MV-4-11 (cell line): Measurements from ENCODE around the gene DIAPH2.
"Not testable (repeated sequence)": the region's sequence is repeated elsewhere in the genome, so short reads cannot be mapped to it uniquely, and the experiment has no call there.

Experiments
- DNase-seq: peaks from one replicate; lab custom pipeline; 2025; lab: John Stamatoyannopoulos, UW

Gene DIAPH2

GRCh38 chrX:96833333-96833732 lies 148.7 kb downstream of the DIAPH2 start:
- no peak for DNase-seq

DNA sequence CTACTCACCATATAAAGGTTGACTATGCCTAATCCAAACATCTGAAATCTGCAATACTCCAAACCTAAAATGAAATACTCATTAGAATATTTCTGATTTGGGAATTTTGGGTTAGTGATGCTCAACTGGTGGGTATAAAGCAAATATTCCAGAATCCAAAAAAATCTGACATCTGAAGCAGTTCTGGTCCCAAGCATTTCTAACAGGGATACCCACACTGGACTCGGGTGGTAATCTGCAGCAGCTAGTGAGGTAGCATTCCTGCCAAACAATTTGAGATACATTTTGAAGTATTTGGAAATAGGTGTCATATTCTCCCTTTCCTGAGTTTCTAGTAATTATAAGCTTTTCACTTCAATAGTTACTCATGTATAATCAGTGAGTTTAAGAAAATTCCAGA lies 149.5 kb downstream of the DIAPH2 start:
- no peak for DNase-seq

GRCh38 chrX:96835660-96836289 lies 151.1 kb downstream of the DIAPH2 start:
- no peak for DNase-seq

DNA sequence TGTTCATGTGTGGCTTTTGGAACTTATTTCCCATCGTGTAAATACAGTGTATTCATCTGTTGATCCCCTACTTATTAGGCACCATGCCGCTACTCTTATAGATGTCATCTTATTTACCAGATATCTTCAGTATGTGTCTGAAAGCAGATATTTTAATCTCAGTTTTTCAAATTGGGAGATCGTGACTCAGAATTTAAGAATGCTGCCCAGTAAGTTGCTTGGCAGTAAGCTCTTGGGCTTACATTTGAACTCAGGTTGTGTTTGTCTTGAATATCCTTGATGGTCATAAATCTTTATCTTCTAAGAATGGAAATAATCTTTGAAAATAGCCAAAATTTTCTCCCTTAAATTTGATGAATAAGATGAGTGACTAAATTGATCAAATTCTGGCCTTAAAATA lies 153.2 kb downstream of the DIAPH2 start:
- no peak for DNase-seq

DNA sequence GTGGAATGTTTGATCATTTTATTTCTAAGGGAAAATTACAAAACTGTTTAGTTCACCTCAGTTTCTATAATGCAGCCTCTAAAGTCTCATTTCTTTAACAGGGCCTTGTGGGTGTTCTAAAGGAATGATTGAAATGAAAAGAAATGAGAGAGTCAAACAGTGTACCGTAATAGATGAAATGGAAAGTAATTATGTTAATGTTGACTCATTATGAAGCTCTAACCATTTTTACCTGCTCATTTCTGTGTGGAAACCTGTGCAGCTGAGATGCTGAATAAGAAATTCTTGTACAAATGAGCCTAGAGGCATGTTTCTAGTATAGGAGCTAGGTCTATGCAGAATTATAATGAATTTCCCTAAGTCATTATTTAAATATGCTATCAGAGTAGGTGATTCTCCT lies 153.9 kb downstream of the DIAPH2 start:
- no peak for DNase-seq

GRCh38 chrX:96841325-96841724 lies 156.7 kb downstream of the DIAPH2 start:
- DNase-seq, result no peak

DNA sequence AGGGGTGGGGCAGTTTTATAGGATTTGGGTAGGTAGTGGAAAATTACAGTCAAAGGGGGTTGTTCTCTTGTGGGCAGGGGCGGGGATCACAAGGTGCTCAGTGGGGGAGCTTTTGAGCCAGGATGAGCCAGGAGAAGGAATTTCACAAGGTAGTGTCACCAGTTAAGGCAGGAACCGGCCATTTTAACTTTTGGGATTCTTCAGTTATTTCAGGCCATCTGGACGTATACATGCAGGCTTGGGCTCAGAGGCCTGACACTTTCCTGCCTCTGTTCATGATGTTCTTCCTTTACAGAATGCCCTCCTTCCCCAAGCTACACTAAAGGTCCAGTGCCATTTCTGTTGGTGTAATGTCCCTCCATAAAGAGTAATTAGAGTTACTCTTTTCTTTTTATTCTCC lies 157.2 kb downstream of the DIAPH2 start:
- DNase-seq, result not testable (repeated sequence)

DNA sequence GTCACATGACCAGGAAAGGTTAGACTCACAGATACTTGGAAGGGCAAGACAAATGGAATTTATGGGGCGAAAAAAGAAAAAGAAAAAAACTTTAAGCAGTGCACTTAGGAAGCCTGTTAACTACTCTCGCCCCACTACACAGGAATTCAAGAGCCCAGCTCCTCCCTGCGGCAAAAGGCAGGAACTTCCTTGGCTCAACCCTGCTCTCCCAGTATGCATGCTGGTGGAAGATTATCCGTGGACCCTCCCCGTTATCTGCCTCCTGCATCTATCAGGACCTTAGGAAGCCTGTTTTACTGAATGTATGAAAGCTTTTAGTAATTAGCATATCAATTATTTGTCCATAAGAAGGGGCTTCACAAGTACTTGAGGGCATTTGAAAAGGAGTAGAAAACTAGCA lies 158.9 kb downstream of the DIAPH2 start:
- no peak for DNase-seq

- DNase-seq, result no peak
Observed at GRCh38 chrX:96846841-96847240, 162.2 kb downstream of the DIAPH2 start.

GRCh38 chrX:96859422-96859821 lies 174.8 kb downstream of the DIAPH2 start:
- DNase-seq, result not testable (repeated sequence)

DNA sequence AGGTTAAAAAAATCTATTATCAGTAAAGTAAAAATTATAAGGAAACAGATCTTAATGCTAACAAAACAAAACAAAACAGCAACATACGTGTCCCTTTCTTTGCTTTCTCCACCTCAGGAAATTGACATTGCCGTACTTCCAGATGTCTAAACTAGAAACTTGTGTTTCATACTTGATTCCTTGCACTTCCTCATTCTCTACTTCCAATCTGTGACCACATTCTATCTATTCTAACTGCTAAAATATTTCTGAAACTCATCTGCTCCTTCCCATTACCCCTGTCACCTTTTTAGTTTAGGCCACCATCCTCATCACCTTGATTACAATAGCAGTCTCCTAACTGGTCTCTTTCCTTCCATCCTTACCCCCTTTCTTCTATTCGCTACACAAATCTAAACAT lies 176.6 kb downstream of the DIAPH2 start:
- DNase-seq, result peak; percentile 54

GRCh38 chrX:96861661-96862060 lies 177.0 kb downstream of the DIAPH2 start:
- no peak for DNase-seq

- DNase-seq, result no peak
Observed at GRCh38 chrX:96883608-96884007, 199.0 kb downstream of the DIAPH2 start, which contains the start of gene RPA4. Gene RPA4 (plus strand): TSS chrX:96883908. CDS start chrX:96884311, 403 bp downstream.

GRCh38 chrX:96884027-96884426 lies 199.4 kb downstream of the DIAPH2 start:
- DNase-seq, result no peak

GRCh38 chrX:96889726-96890125 lies 205.1 kb downstream of the DIAPH2 start:
- no peak for DNase-seq

DNA sequence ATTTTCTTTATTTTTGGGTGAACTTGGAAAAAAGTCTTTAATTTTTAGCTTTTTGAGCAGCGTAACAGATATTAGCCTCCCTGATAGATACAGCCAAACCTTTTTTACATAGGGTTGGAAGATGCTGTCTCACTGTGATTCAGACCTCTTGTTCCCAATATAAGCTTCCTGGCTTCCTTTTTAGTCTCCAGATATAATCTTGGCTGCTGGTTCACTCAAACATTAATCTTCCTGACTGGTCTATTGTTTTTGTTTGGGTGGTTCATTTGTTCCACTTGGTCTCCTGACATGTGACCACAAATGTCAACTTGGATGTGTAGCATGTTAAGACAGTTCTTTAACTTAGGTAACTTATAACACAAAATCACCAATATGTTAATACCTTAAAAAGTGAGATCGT lies 222.1 kb downstream of the DIAPH2 start:
- no peak for DNase-seq

DNA sequence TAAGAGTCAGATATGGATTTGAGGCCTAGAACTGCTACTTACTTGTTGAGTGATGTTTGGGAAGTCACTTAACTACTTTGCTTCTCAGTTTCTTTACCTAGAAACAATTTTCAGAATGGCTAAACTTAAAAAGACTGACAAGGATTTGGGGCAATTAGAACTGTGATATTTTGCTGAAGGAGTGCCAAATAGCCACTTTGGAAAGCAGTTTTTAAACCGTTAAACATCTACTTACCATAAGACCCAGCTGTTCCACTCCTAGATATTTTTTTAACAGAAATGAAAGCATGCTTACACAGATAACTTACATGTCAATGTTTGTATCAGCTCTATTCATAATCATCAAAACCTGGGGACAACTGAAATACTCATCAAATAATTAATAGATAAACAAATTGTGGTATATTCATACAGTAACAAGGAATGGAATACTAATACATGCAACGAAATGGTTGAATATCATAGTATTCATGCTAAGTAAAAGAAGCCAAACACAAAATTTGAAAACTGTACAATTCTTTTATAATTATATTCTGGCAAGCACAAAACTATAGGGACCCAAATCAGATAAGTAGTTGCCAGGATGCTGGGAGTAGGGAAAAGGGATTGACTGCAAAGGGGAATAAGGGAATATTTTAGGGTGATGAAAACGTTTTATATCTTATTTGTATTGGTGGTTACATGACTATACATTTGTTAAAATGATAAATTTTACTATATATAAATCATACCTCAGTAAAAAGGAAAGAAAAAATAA lies 223.1 kb downstream of the DIAPH2 start:
- DNase-seq, result no peak

- DNase-seq, result no peak
Observed at GRCh38 chrX:96909291-96909690, 224.6 kb downstream of the DIAPH2 start.

- no peak for DNase-seq
Observed at GRCh38 chrX:96918864-96919263, 234.2 kb downstream of the DIAPH2 start.

GRCh38 chrX:96919672-96920071 lies 235.0 kb downstream of the DIAPH2 start:
- no peak for DNase-seq

GRCh38 chrX:96924581-96924980 lies 239.9 kb downstream of the DIAPH2 start:
- DNase-seq, result no peak

DNA sequence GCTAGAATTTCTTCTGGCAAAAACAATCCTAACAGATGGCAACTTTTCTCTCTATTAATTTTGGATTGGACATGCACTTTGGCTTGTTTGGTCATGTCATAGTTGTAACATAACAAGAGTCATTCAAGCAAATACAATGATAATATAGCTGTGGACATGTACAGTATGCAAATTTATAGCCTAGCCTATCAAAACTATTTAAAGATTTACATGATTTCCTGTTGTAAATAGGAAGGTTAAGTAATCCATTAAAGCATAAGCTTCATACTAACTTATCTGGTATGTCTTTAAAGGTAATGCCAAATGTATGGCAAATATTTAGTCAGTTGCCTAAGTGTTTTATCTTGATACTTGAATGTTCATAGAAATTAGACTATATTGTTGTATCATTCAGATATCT lies 244.4 kb downstream of the DIAPH2 start:
- DNase-seq, result no peak

DNA sequence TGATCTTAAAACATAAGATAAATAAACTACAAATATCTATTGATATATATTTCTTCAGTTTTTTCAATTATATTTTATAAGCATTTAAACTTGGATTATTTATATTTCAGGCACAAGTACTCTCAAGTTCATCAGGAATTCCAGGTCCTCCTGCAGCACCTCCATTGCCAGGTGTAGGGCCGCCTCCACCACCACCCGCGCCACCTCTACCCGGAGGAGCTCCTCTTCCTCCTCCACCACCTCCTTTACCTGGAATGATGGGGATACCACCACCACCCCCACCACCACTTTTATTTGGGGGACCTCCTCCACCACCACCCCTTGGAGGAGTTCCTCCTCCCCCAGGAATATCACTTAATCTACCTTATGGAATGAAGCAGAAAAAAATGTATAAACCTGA lies 273.1 kb downstream of the DIAPH2 start:
- DNase-seq, result no peak

- DNase-seq, result no peak
Observed at GRCh38 chrX:96971812-96972211, 287.2 kb downstream of the DIAPH2 start.
